ENCODE results near the gene ZNF180. TPM values are rescaled to one million over a fixed set of nuclear protein-coding genes. Genes with fewer than 3 reads are reported as not detected.
"Not testable (repeated sequence)": the region's sequence is repeated elsewhere in the genome, so short reads cannot be mapped to it uniquely, and the experiment has no call there.

ZNF180 gene
- total RNA-seq, 2 donors from 2014 or later: 2.9 to 12.2 TPM

GRCh38 chr19:44496711-44497110, 3.6 kb downstream of the ZNF180 start:
- peaks cover 24 to 73% of the 10 kb centered on the region in 2 donors for H3K9me3 ChIP-seq
- peaks cover 0 to 15% of the 10 kb centered on the region in 2 donors for H3K4me1 ChIP-seq
- no peaks in the 10 kb centered on the region for H3K27me3 ChIP-seq
- no peak for TF ChIP-seq CTCF (IDR thresholded peaks at IDR 0.05)
- no peak overlapping the region for H3K4me3 ChIP-seq
- no peak for DNase-seq (ENCODE audit: low spot score)
- no peak overlapping the region for H3K27ac ChIP-seq
- H3K36me3 ChIP-seq: peaks cover 57% of the 10 kb centered on the region

GRCh38 chr19:44476559-44477408, 23.5 kb downstream of the ZNF180 start:
- Histone ChIP-seq H3K27me3 (no peaks in the 10 kb centered on the region), H3K9me3 (peaks cover 85 to 100% of the 10 kb centered on the region in 2 donors), H3K36me3 (peaks cover 67% of the 10 kb centered on the region)

GRCh38 chr19:44468730-44469129, 31.6 kb downstream of the ZNF180 start:
- H3K4me3 ChIP-seq; H3K27me3 ChIP-seq; H3K27ac ChIP-seq; H3K36me3 ChIP-seq; DNase-seq (ENCODE audit: low spot score); H3K4me1 ChIP-seq: not testable (repeated sequence)
- H3K9me3 ChIP-seq: peaks cover 21 to 95% of the 10 kb centered on the region in 2 donors

More at GRCh38 chr19:44476559-44477408, 23.5 kb downstream of the ZNF180 start:
- no peak overlapping the region for H3K4me3 ChIP-seq
- no peak for DNase-seq (ENCODE audit: low spot score)
- H3K27ac ChIP-seq: no peak overlapping the region
- H3K4me1 ChIP-seq: no peaks in the 10 kb centered on the region
- no peak for TF ChIP-seq CTCF (IDR thresholded peaks at IDR 0.05)

GRCh38 chr19:44462600-44463286, 37.6 kb downstream of the ZNF180 start:
- not testable (repeated sequence) for H3K36me3 ChIP-seq; H3K4me1 ChIP-seq; H3K27ac ChIP-seq; H3K27me3 ChIP-seq; H3K4me3 ChIP-seq; DNase-seq (ENCODE audit: low spot score)
- peaks cover 6 to 60% of the 10 kb centered on the region in 2 donors for H3K9me3 ChIP-seq

- H3K4me1 ChIP-seq; DNase-seq (ENCODE audit: low spot score); H3K27me3 ChIP-seq; H3K36me3 ChIP-seq; H3K27ac ChIP-seq; H3K4me3 ChIP-seq: not testable (repeated sequence)
- peaks cover 0 to 39% of the 10 kb centered on the region in 2 donors for H3K9me3 ChIP-seq
Measured at GRCh38 chr19:44456016-44456415, 44.3 kb downstream of the ZNF180 start.

GRCh38 chr19:44455100-44455499, 45.2 kb downstream of the ZNF180 start:
- Histone ChIP-seq H3K27me3 (no peaks in the 10 kb centered on the region), H3K27ac (no peak overlapping the region), H3K9me3 (peaks cover 0 to 42% of the 10 kb centered on the region in 2 donors), H3K4me3 (no peak overlapping the region), H3K36me3 (no peaks in the 10 kb centered on the region), H3K4me1 (no peaks in the 10 kb centered on the region)
- TF ChIP-seq CTCF (IDR thresholded peaks at IDR 0.05): no peak
- no peak for DNase-seq (ENCODE audit: low spot score)

- Histone ChIP-seq H3K9me3 (peaks cover 0 to 35% of the 10 kb centered on the region in 2 donors), H3K4me3 (no peak overlapping the region), H3K27ac (no peak overlapping the region), H3K36me3 (no peaks in the 10 kb centered on the region), H3K27me3 (no peaks in the 10 kb centered on the region), H3K4me1 (peaks cover 0 to 7% of the 10 kb centered on the region in 2 donors)
- no peak for DNase-seq (ENCODE audit: low spot score)
- TF ChIP-seq CTCF (IDR thresholded peaks at IDR 0.05): no peak
Measured at GRCh38 chr19:44452367-44452766, 48.0 kb downstream of the ZNF180 start.

Data from right atrium auricular region (tissue), 2 donors.